T-helper 1 cell treated with Interleukin-12 subunit alpha and Interleukin-12 subunit beta and Interleukin-4 antibody, amounts not matched to agents 30 μg/mL and 1 μg/mL, for 36 hours (primary cell): ENCODE data around the gene DYRK3.

Experiments used
- H3K27ac Mint-ChIP-seq: one replicate; pipeline ENCODE4 v1.8.0; 2021; ENCODE audit warnings: mild to moderate bottlenecking, mixed read lengths
- H3K27me3 Mint-ChIP-seq: one replicate; pipeline ENCODE4 v1.8.0; 2021; ENCODE audit warnings: low read depth, mixed read lengths
- H3K36me3 Mint-ChIP-seq: one replicate; pipeline ENCODE4 v1.8.0; 2021; ENCODE audit warnings: low read depth, mixed read lengths
- H3K4me1 Mint-ChIP-seq: one replicate; pipeline ENCODE4 v1.8.0; 2021; ENCODE audit warnings: low read depth, mixed read lengths
- H3K4me3 Mint-ChIP-seq: one replicate; pipeline ENCODE4 v1.8.0; 2021; ENCODE audit warnings: mild to moderate bottlenecking, moderate library complexity, mixed read lengths
- H3K9me3 Mint-ChIP-seq: one replicate; pipeline ENCODE4 v1.8.0; 2021; ENCODE audit warnings: mixed read lengths

Gene DYRK3

GRCh38 chr1:206691604-206692003 lies 56.3 kb downstream of the DYRK3 start:
- H3K4me3 Mint-ChIP-seq = no peak overlapping the region
- H3K36me3 Mint-ChIP-seq = peaks cover 13% of the 10 kb centered on the region
- H3K4me1 Mint-ChIP-seq = peaks cover 57% of the 10 kb centered on the region
- no peaks in the 10 kb centered on the region for H3K27me3 Mint-ChIP-seq
- no peak overlapping the region for H3K27ac Mint-ChIP-seq
- no peaks in the 10 kb centered on the region for H3K9me3 Mint-ChIP-seq

- Mint-ChIP-seq H3K36me3 (peaks cover 13% of the 10 kb centered on the region), H3K27ac (no peak overlapping the region), H3K27me3 (no peaks in the 10 kb centered on the region), H3K9me3 (no peaks in the 10 kb centered on the region), H3K4me1 (peaks cover 50% of the 10 kb centered on the region), H3K4me3 (no peak overlapping the region)
These were observed 57.7 kb downstream of the DYRK3 start for GRCh38 chr1:206693029-206693428.

- no peaks in the 10 kb centered on the region for H3K9me3 Mint-ChIP-seq
- H3K4me3 Mint-ChIP-seq = no peak overlapping the region
- peaks cover 48% of the 10 kb centered on the region for H3K4me1 Mint-ChIP-seq
- peaks cover 13% of the 10 kb centered on the region for H3K36me3 Mint-ChIP-seq
- no peak overlapping the region for H3K27ac Mint-ChIP-seq
- no peaks in the 10 kb centered on the region for H3K27me3 Mint-ChIP-seq
These were observed 58.3 kb downstream of the DYRK3 start for GRCh38 chr1:206693592-206693991.

GRCh38 chr1:206694171-206695124 lies 59.1 kb downstream of the DYRK3 start:
- Mint-ChIP-seq H3K27ac (no peak overlapping the region), H3K36me3 (peaks cover 16% of the 10 kb centered on the region), H3K9me3 (no peaks in the 10 kb centered on the region), H3K4me3 (no peak overlapping the region), H3K4me1 (peaks cover 51% of the 10 kb centered on the region), H3K27me3 (no peaks in the 10 kb centered on the region)

- Mint-ChIP-seq H3K4me3 (no peak overlapping the region), H3K36me3 (peaks cover 19% of the 10 kb centered on the region), H3K27me3 (no peaks in the 10 kb centered on the region), H3K4me1 (peaks cover 51% of the 10 kb centered on the region), H3K27ac (no peak overlapping the region), H3K9me3 (no peaks in the 10 kb centered on the region)
These were observed 60.4 kb downstream of the DYRK3 start for GRCh38 chr1:206695733-206696132.

GRCh38 chr1:206696812-206697585 lies 61.7 kb downstream of the DYRK3 start:
- peaks cover 20% of the 10 kb centered on the region for H3K36me3 Mint-ChIP-seq
- no peak overlapping the region for H3K27ac Mint-ChIP-seq
- no peaks in the 10 kb centered on the region for H3K9me3 Mint-ChIP-seq
- H3K4me1 Mint-ChIP-seq = peaks cover 51% of the 10 kb centered on the region
- no peaks in the 10 kb centered on the region for H3K27me3 Mint-ChIP-seq
- no peak overlapping the region for H3K4me3 Mint-ChIP-seq

- no peak overlapping the region for H3K27ac Mint-ChIP-seq
These were observed 62.7 kb downstream of the DYRK3 start for GRCh38 chr1:206698011-206698410.

More at GRCh38 chr1:206698011-206698410, 62.7 kb downstream of the DYRK3 start:
- H3K36me3 Mint-ChIP-seq = peaks cover 23% of the 10 kb centered on the region
- H3K27me3 Mint-ChIP-seq = no peaks in the 10 kb centered on the region
- no peak overlapping the region for H3K4me3 Mint-ChIP-seq
- no peaks in the 10 kb centered on the region for H3K9me3 Mint-ChIP-seq
- peaks cover 56% of the 10 kb centered on the region for H3K4me1 Mint-ChIP-seq
